HepG2 (cell line): ENCODE results near the gene HAT1. TPM values are rescaled to one million over a fixed set of nuclear protein-coding genes. Genes with fewer than 3 reads are reported as not detected.
A peak's percentile ranks its signal among the peaks of the same experiment; 100 is the strongest.

ENCODE experiments used
- HDAC2 ChIP-seq: sonication (generic); formaldehyde crosslinking; IDR thresholded peaks from 2 replicates; pipeline ENCODE4 v1.4.0; 2020; ENCODE audit warnings: missing genetic modification reagents
- HES4 ChIP-seq: sonication (generic); formaldehyde crosslinking; IDR thresholded peaks from 2 replicates; pipeline ENCODE4 v1.9.0; 2021; ENCODE audit warnings: mild to moderate bottlenecking, missing genetic modification reagents, borderline replicate concordance
- HIVEP1 ChIP-seq: sonication (generic); formaldehyde crosslinking; IDR thresholded peaks from 2 replicates; pipeline ENCODE4 v1.4.0; 2020; ENCODE audit warnings: mild to moderate bottlenecking, missing genetic modification reagents
- HNF4G ChIP-seq, 2 experiments: sonication (generic) in 1 of 2; formaldehyde crosslinking in 1 of 2; IDR thresholded peaks; 2 replicates each; pipeline versions ENCODE4 v1.4.0 to v1.6.1; 2011 to 2020; ENCODE audit warnings: borderline replicate concordance in 2 of 2, low read depth in 2 of 2, mild to moderate bottlenecking in 2 of 2, low read length in 1 of 2, missing genetic modification reagents in 1 of 2, moderate library complexity in 1 of 2
- IKZF1 ChIP-seq: fragments of 450-650 bp; IDR thresholded peaks from 2 replicates; pipeline ENCODE4 v1.7.1; 2016
- MAZ ChIP-seq, 2 experiments: sonication (generic) in 1 of 2; formaldehyde crosslinking in 1 of 2; IDR thresholded peaks; 2 replicates each; pipeline versions ENCODE4 v1.5.0 to v1.6.1; 2012 to 2020; ENCODE audit warnings: low read depth in 2 of 2, mild to moderate bottlenecking in 2 of 2, borderline replicate concordance in 1 of 2, improper control_type of control experiment in 1 of 2, low read length in 1 of 2, missing genetic modification reagents in 1 of 2, moderate library complexity in 1 of 2
- ONECUT2 ChIP-seq: sonication (generic); formaldehyde crosslinking; IDR thresholded peaks from 2 replicates; pipeline ENCODE4 v1.4.0; 2020; ENCODE audit warnings: missing genetic modification reagents
- PAXIP1 ChIP-seq: sonication (generic); formaldehyde crosslinking; conservative IDR thresholded peaks from 2 replicates; pipeline ENCODE4 v1.4.0; 2020; ENCODE audit warnings: mild to moderate bottlenecking, missing genetic modification reagents, moderate library complexity
- RFXAP ChIP-seq: sonication (generic); formaldehyde crosslinking; IDR thresholded peaks from 2 replicates; pipeline ENCODE4 v1.4.0; 2020; ENCODE audit warnings: missing genetic modification reagents, borderline replicate concordance
- SKIL ChIP-seq: sonication (generic); formaldehyde crosslinking; IDR thresholded peaks from 2 replicates; pipeline ENCODE4 v1.8.0; 2022; ENCODE audit warnings: missing genetic modification reagents, mild to moderate bottlenecking, moderate library complexity, borderline replicate concordance
- SOX5 ChIP-seq: IDR thresholded peaks from 2 replicates; pipeline ENCODE4 v1.6.1; 2016; ENCODE audit warnings: borderline replicate concordance
- TBL1XR1 ChIP-seq: fragments of 150-350 bp; IDR thresholded peaks from 2 replicates; pipeline ENCODE4 v1.6.1; 2014; ENCODE audit warnings: borderline replicate concordance, low read length; ENCODE audit not compliant: partially characterized antibody
- THAP7 ChIP-seq: sonication (generic); formaldehyde crosslinking; IDR thresholded peaks from 2 replicates; pipeline ENCODE4 v1.8.1; 2023; ENCODE audit warnings: mild to moderate bottlenecking, missing genetic modification reagents
- ZMYM4 ChIP-seq: sonication (generic); formaldehyde crosslinking; IDR thresholded peaks from 2 replicates; pipeline ENCODE4 v1.8.1; 2023; ENCODE audit warnings: mild to moderate bottlenecking, missing genetic modification reagents
- ZNF446 ChIP-seq: sonication (generic); formaldehyde crosslinking; IDR thresholded peaks from 2 replicates; pipeline ENCODE4 v1.5.0; 2020; ENCODE audit warnings: mild to moderate bottlenecking, missing genetic modification reagents
- ZNF572 ChIP-seq: sonication (generic); formaldehyde crosslinking; IDR thresholded peaks from 2 replicates; pipeline ENCODE4 v1.5.1; 2020; ENCODE audit warnings: mild to moderate bottlenecking, missing genetic modification reagents
- ZNF672 ChIP-seq: sonication (generic); formaldehyde crosslinking; IDR thresholded peaks from 2 replicates; pipeline ENCODE4 v1.8.1; 2022; ENCODE audit warnings: missing genetic modification reagents
- ZNF691 ChIP-seq: sonication (generic); formaldehyde crosslinking; IDR thresholded peaks from 2 replicates; pipeline ENCODE4 v1.4.0; 2020; ENCODE audit warnings: missing genetic modification reagents, low read depth, mild to moderate bottlenecking, borderline replicate concordance
- ZNF766 ChIP-seq: sonication (generic); formaldehyde crosslinking; IDR thresholded peaks from 2 replicates; pipeline ENCODE4 v1.5.0; 2020; ENCODE audit warnings: missing genetic modification reagents, borderline replicate concordance
- ZNF878 ChIP-seq: sonication (generic); formaldehyde crosslinking; IDR thresholded peaks from 2 replicates; pipeline ENCODE4 v1.8.1; 2023; ENCODE audit warnings: mild to moderate bottlenecking, missing genetic modification reagents, moderate library complexity
- ZSCAN31 ChIP-seq: sonication (generic); formaldehyde crosslinking; IDR thresholded peaks from 2 replicates; pipeline ENCODE4 v1.5.0; 2020; ENCODE audit warnings: low read depth, mild to moderate bottlenecking, missing genetic modification reagents
- polyA plus RNA-seq, 8 experiments: library from polyadenylated mRNA; depleted of rRNA in 3 of 8; stranded (reverse) in 7 of 8; unstranded in 1 of 8; fragments of >200 nt; fragmentation: Illumina TruSeq in 4 of 8; extraction: Trizol in 4 of 8; gene quantifications; 2 replicates each; pipeline versions ENCODE4 v1.2.1 to v1.2.3, GENCODE V29; 2011 to 2016; ENCODE audit warnings: low read depth in 4 of 8, missing spikeins in 1 of 8, mixed read lengths in 1 of 8; ENCODE audit not compliant: insufficient read depth in 1 of 8
- total RNA-seq, 5 experiments: library from RNA; depleted of rRNA; stranded (reverse); fragments of >200 nt; fragmentation: Illumina TruSeq; extraction: Trizol; gene quantifications; 2 replicates each; pipeline ENCODE4 v1.2.3, GENCODE V29; 2016; ENCODE audit warnings: low read depth in 1 of 5

Gene HAT1
- total and polyA plus RNA-seq, 2 of the 13 experiments (the other 11 are each of a cell fraction or from before 2014, with no cell fraction given): 45.4 to 119 TPM

GRCh38 chr2:171999604-172000469 is 77.6 kb downstream of the HAT1 start, which contains the start of gene METAP1D (continued):
- TF ChIP-seq PAXIP1 (CRISPR knock-in tag) (peak; percentile 64), ZNF691 (CRISPR knock-in tag) (peak; percentile 97; the same call in 1 of the 2 replicates), TBL1XR1 (no peak), ZNF672 (CRISPR knock-in tag) (no peak; the same call in 1 of the 2 replicates), HNF4G (IDR thresholded peaks at IDR 0.05; ENCODE audit: borderline replicate concordance, low read depth, low read length) (peak; percentile 61; the same call in 1 of the 2 replicates), HNF4G (CRISPR knock-in tag; IDR thresholded peaks at IDR 0.05; ENCODE audit: borderline replicate concordance, low read depth) (peak; percentile 73), ONECUT2 (peak; percentile 23; the same call in 1 of the 2 replicates), MAZ (IDR thresholded peaks at IDR 0.05; ENCODE audit: borderline replicate concordance, low read depth, low read length) (peak; percentile 94), MAZ (CRISPR knock-in tag; IDR thresholded peaks at IDR 0.05; ENCODE audit: low read depth) (peak; percentile 98), SOX5 (CRISPR knock-in tag) (peak; percentile 75), HDAC2 (CRISPR knock-in tag) (peak; percentile 96), ZNF572 (CRISPR knock-in tag) (no peak), SKIL (CRISPR knock-in tag) (no peak; the same call in 1 of the 2 replicates), RFXAP (CRISPR knock-in tag) (peak; percentile 96), ZSCAN31 (CRISPR knock-in tag) (peak; percentile 99), HES4 (CRISPR knock-in tag) (peak; percentile 97), ZNF878 (CRISPR knock-in tag) (peak; percentile 87), HIVEP1 (peak; percentile 93), ZNF766 (CRISPR knock-in tag) (peak; percentile 96), ZNF446 (peak; percentile 95; the same call in 1 of the 2 replicates), THAP7 (CRISPR knock-in tag) (peak; percentile 96), ZMYM4 (peak; percentile 98), IKZF1 (no peak)
